ENCODE measurements around the gene EFHC1. TPM values are rescaled to one million over a fixed set of nuclear protein-coding genes. Genes with fewer than 3 reads are reported as not detected.
"Not testable (repeated sequence)": the region's sequence is repeated elsewhere in the genome, so short reads cannot be mapped to it uniquely, and the experiment has no call there.

The EFHC1 gene
- total RNA-seq, 1 donor from 2014 or later: 6.6 TPM

GRCh38 chr6:52376763-52377162 lies 43.4 kb upstream of the EFHC1 start:
- DNase-seq (ENCODE audit: low read depth) (no peak), FAIRE-seq (no peak)
- Histone ChIP-seq H3K4me3 (ENCODE audit: low read depth, low read length) (no peak overlapping the region), H3K27me3 (ENCODE audit: control insufficient read depth, insufficient read depth, low read length) (no peaks in the 10 kb centered on the region), H3K36me3 (ENCODE audit: control insufficient read depth, insufficient read depth, low read length) (no peaks in the 10 kb centered on the region)
- no peak for TF ChIP-seq CTCF (IDR thresholded peaks at IDR 0.05; ENCODE audit: insufficient read depth, low read length, severe bottlenecking)

DNA sequence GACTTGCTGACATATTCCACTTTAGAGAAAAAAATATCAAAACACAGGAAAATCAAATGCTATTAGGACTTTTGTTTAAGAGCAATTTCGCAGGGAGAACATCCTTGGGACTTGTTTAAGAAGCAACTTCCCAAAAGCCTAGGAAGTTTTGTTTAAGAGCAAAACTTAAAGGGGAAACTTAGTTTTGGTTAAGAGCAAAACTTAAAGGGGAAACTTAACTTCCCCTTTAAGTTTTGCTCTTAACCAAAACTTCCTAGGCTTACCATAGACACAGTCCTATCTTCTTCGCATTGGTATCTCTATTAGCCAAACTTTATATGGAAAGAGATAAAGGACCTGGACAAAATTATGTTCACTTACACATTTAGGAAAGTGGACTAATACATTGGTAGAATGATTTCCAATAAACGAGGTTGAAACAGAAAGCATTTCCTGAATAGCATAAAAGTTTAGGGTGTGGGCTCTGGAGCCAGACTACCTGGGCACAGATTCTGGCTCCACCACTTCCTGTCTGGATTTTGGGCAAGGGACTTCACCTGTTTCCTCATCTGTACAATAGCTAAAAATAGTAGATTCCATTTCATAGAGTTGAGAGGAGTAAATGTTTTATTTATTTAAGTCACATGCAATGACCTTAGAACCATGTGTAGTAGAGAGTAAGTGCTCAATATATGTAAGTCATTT lies 42.5 kb upstream of the EFHC1 start:
- FAIRE-seq: no peak
- H3K27me3 ChIP-seq (ENCODE audit: control insufficient read depth, insufficient read depth, low read length): no peaks in the 10 kb centered on the region

GRCh38 chr6:52381249-52381648 lies 38.9 kb upstream of the EFHC1 start:
- no peak for TF ChIP-seq CTCF (IDR thresholded peaks at IDR 0.05; ENCODE audit: insufficient read depth, low read length, severe bottlenecking)
- DNase-seq (ENCODE audit: low read depth) (no peak), FAIRE-seq (no peak)
- no peak overlapping the region for H3K4me3 ChIP-seq (ENCODE audit: low read depth, low read length)
- no peaks in the 10 kb centered on the region for H3K36me3 ChIP-seq (ENCODE audit: control insufficient read depth, insufficient read depth, low read length)
- H3K27me3 ChIP-seq (ENCODE audit: control insufficient read depth, insufficient read depth, low read length): no peaks in the 10 kb centered on the region

More for the DNA sequence above, 42.5 kb upstream of the EFHC1 start:
- Histone ChIP-seq H3K36me3 (ENCODE audit: control insufficient read depth, insufficient read depth, low read length) (no peaks in the 10 kb centered on the region), H3K4me3 (ENCODE audit: low read depth, low read length) (no peak overlapping the region)
- no peak for TF ChIP-seq CTCF (IDR thresholded peaks at IDR 0.05; ENCODE audit: insufficient read depth, low read length, severe bottlenecking)
- DNase-seq (ENCODE audit: low read depth): no peak

DNA sequence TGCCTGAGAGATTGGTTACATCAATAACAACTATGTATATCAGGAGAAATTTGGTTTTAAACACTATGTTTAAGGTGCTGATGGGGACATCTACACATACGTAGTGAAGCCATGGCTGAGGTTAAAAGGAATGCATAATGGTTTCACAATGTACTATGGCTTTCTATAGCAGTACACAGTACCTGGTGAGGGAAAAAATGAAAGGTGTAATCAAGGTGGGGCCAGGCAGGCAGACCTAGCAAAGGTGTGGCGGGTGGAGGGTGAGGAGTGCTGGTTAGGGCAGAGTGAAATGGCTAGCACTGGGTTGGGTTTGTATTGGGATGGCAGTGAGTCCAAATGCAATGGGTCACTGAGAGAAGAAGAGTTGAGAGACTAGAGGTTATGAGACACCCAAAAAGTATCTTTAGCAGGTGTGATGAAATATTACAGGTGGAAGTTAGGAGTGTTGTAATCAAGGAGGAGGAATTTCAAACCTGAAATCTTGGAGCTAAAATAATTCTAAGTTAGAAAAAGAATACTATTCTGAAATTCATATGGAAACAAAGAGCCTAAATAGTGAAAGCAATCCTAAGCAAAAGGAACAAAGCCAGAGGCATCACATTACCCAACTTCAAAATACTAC lies 35.9 kb upstream of the EFHC1 start:
- Histone ChIP-seq H3K36me3 (ENCODE audit: control insufficient read depth, insufficient read depth, low read length) (no peaks in the 10 kb centered on the region), H3K27me3 (ENCODE audit: control insufficient read depth, insufficient read depth, low read length) (no peaks in the 10 kb centered on the region), H3K4me3 (ENCODE audit: low read depth, low read length) (no peak overlapping the region)
- no peak for TF ChIP-seq CTCF (IDR thresholded peaks at IDR 0.05; ENCODE audit: insufficient read depth, low read length, severe bottlenecking)
- FAIRE-seq: no peak
- no peak for DNase-seq (ENCODE audit: low read depth)

DNA sequence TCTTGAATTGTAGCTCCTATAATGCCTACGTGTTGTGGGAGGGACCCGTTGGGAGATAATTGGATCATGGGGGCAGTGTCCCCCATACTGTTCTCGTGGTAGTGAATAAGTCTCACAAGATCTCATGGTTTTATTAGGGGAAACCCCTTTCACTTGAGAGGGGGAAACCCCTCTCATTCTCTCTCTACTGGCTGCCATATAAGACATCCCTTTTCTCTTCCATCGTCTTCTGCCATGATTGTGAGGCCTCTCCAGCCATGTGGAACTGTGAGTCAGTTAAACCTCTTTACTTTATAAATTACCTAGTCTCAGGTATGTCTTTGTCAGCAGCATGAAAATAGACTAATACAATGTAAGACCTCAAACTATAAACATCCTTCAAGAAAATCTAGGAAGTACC lies 35.1 kb upstream of the EFHC1 start:
- no peaks in the 10 kb centered on the region for H3K27me3 ChIP-seq (ENCODE audit: control insufficient read depth, insufficient read depth, low read length)
- TF ChIP-seq CTCF (IDR thresholded peaks at IDR 0.05; ENCODE audit: insufficient read depth, low read length, severe bottlenecking): no peak
- DNase-seq (ENCODE audit: low read depth) (no peak), FAIRE-seq (no peak)
- no peaks in the 10 kb centered on the region for H3K36me3 ChIP-seq (ENCODE audit: control insufficient read depth, insufficient read depth, low read length)
- no peak overlapping the region for H3K4me3 ChIP-seq (ENCODE audit: low read depth, low read length)

GRCh38 chr6:52388119-52388518 lies 32.0 kb upstream of the EFHC1 start:
- not testable (repeated sequence) for FAIRE-seq; H3K27me3 ChIP-seq (ENCODE audit: control insufficient read depth, insufficient read depth, low read length); H3K4me3 ChIP-seq (ENCODE audit: low read depth, low read length); H3K36me3 ChIP-seq (ENCODE audit: control insufficient read depth, insufficient read depth, low read length); DNase-seq (ENCODE audit: low read depth)
